Thoracic aorta (tissue), 2 donors: ENCODE measurements around the gene LNX1. TPM values are rescaled to one million over a fixed set of nuclear protein-coding genes. Genes with fewer than 3 reads are reported as not detected.

Experiments
- ATAC-seq: fragments of 150-250 bp; one replicate; pipeline ENCODE4 v1.8.0; 2017; ENCODE audit warnings: low read depth; ENCODE audit not compliant: insufficient number of reproducible peaks, low FRiP score
- DNase-seq: peaks from one replicate; pipeline ENCODE4 v3.0.0-alpha.2; 2020; ENCODE audit warnings: low spot score
- H3K27ac ChIP-seq, 2 donors: fragments of 200-600 bp; sonication (generic); 1 replicate in 1 of 2; 2 replicates in 1 of 2; pipeline ENCODE4 v1.5.1; 2016; ENCODE audit warnings: mild to moderate bottlenecking in 2 of 2, moderate library complexity in 2 of 2
- H3K27me3 ChIP-seq: fragments of 200-600 bp; sonication (generic); replicated peaks from 2 replicates; pipeline ENCODE4 v1.6.0; 2016; ENCODE audit warnings: mild to moderate bottlenecking; ENCODE audit not compliant: insufficient read depth
- H3K36me3 ChIP-seq: fragments of 200-600 bp; sonication (generic); one replicate; pipeline ENCODE4 v1.5.1; 2016
- H3K4me1 ChIP-seq, 2 donors: fragments of 200-600 bp; sonication (generic); 1 replicate in 1 of 2; 2 replicates in 1 of 2; pipeline versions ENCODE4 v1.5.1 to v1.6.0; 2016; ENCODE audit warnings: low read depth in 2 of 2, mild to moderate bottlenecking in 1 of 2; ENCODE audit not compliant: control insufficient read depth in 1 of 2
- H3K4me3 ChIP-seq: fragments of 200-600 bp; sonication (generic); 2 replicates; pipeline ENCODE4 v1.5.1; 2016; ENCODE audit warnings: mild to moderate bottlenecking
- H3K9me3 ChIP-seq: fragments of 200-600 bp; sonication (generic); 2 replicates; pipeline ENCODE4 v1.5.1; 2016
- total RNA-seq, 2 donors: library from RNA; depleted of rRNA; stranded (reverse); fragments of >200 nt; gene quantifications; one replicate each; pipeline versions ENCODE4 v1.1.0 to v1.2.3, GENCODE V29; 2016
- TF ChIP-seq, protein P1 (sequence below): fragments of 200-600 bp; sonication (generic); IDR thresholded peaks from one replicate; pipeline ENCODE4 v1.5.1; 2019; ENCODE audit warnings: antibody characterized with exemption

Gene LNX1
- total RNA-seq, 2 donors from 2014 or later = 12.6 to 24.1 TPM

DNA sequence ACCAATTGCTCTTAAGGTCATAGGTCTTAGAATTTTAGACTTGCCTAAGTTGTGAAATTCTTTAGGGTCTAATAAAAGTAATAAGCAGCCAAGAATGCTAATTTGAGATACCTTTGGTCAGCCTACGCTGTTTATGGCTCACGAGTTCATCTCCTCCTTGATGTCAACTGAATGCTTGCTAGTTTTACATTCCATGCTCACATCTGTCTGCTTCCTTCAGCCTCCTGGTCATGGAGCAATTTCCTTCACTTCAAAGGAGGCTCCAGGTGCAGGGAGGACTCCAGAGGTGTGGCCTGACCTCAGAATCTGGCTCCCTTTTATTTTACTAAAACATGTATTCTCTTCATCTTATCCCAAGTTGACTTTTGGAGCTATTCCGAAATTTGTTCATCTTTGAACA is 23.3 kb upstream of the LNX1 start:
- DNase-seq (no peak), ATAC-seq (no peak)
- no peaks in the 10 kb centered on the region for H3K36me3 ChIP-seq
- no peaks in the 10 kb centered on the region for H3K27me3 ChIP-seq
- no peaks in the 10 kb centered on the region for H3K4me1 ChIP-seq
- TF ChIP-seq, protein P1, sequence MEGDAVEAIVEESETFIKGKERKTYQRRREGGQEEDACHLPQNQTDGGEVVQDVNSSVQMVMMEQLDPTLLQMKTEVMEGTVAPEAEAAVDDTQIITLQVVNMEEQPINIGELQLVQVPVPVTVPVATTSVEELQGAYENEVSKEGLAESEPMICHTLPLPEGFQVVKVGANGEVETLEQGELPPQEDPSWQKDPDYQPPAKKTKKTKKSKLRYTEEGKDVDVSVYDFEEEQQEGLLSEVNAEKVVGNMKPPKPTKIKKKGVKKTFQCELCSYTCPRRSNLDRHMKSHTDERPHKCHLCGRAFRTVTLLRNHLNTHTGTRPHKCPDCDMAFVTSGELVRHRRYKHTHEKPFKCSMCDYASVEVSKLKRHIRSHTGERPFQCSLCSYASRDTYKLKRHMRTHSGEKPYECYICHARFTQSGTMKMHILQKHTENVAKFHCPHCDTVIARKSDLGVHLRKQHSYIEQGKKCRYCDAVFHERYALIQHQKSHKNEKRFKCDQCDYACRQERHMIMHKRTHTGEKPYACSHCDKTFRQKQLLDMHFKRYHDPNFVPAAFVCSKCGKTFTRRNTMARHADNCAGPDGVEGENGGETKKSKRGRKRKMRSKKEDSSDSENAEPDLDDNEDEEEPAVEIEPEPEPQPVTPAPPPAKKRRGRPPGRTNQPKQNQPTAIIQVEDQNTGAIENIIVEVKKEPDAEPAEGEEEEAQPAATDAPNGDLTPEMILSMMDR = no peak
- no peak overlapping the region for H3K4me3 ChIP-seq
- no peaks in the 10 kb centered on the region for H3K9me3 ChIP-seq
- no peak overlapping the region for H3K27ac ChIP-seq

GRCh38 chr4:53613428-53613827 is 22.1 kb upstream of the LNX1 start:
- TF ChIP-seq, protein P1 = no peak
- H3K36me3 ChIP-seq = no peaks in the 10 kb centered on the region
- DNase-seq (no peak), ATAC-seq (no peak)
- no peaks in the 10 kb centered on the region for H3K9me3 ChIP-seq
- H3K27ac ChIP-seq = no peak overlapping the region
- no peak overlapping the region for H3K4me3 ChIP-seq
- no peaks in the 10 kb centered on the region for H3K27me3 ChIP-seq
- H3K4me1 ChIP-seq = no peaks in the 10 kb centered on the region

GRCh38 chr4:53608649-53609048 is 17.4 kb upstream of the LNX1 start:
- Histone ChIP-seq H3K4me3 (no peak overlapping the region), H3K36me3 (no peaks in the 10 kb centered on the region), H3K9me3 (no peaks in the 10 kb centered on the region), H3K27me3 (no peaks in the 10 kb centered on the region), H3K27ac (no peak overlapping the region), H3K4me1 (no peaks in the 10 kb centered on the region)
- no peak for DNase-seq
- no peak for ATAC-seq
- TF ChIP-seq, protein P1 = no peak

DNA sequence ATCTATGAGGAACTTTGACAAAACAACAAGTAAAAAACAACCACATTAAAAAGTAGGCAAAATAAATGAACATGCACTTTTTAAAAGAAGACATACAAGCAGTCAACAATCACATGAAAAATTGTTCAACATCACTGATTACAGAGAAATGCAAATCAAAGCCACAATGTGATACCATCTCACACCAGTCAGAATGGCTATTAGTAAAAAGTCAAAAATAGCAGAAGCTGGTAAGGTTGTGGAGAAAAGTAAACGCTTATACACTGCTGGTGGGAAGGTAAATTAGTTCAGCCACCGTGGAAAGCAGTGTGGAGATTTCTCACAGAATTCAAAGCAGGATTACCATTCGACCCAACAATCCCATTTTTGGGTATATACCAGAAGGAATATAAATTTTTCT is 17.0 kb upstream of the LNX1 start:
- Histone ChIP-seq H3K4me1 (no peaks in the 10 kb centered on the region), H3K27ac (no peak overlapping the region), H3K9me3 (no peaks in the 10 kb centered on the region), H3K27me3 (no peaks in the 10 kb centered on the region), H3K36me3 (no peaks in the 10 kb centered on the region), H3K4me3 (no peak overlapping the region)
- ATAC-seq (no peak), DNase-seq (no peak)
- TF ChIP-seq, protein P1 = no peak

- TF ChIP-seq, protein P1 = no peak
- Histone ChIP-seq H3K27ac (no peak overlapping the region), H3K27me3 (no peaks in the 10 kb centered on the region), H3K9me3 (no peaks in the 10 kb centered on the region), H3K4me1 (no peaks in the 10 kb centered on the region), H3K36me3 (no peaks in the 10 kb centered on the region), H3K4me3 (no peak overlapping the region)
- ATAC-seq (no peak), DNase-seq (no peak)
Measured at GRCh38 chr4:53605783-53606182, 14.5 kb upstream of the LNX1 start.
